HFFc6 (cell line): ENCODE measurements around the gene CCNF. TPM values are rescaled to one million over a fixed set of nuclear protein-coding genes. Genes with fewer than 3 reads are reported as not detected.
"Not testable (repeated sequence)": the region's sequence is repeated elsewhere in the genome, so short reads cannot be mapped to it uniquely, and the experiment has no call there.

ENCODE experiments used
- DNase-seq: peaks from one replicate; pipeline ENCODE4 v3.0.0-alpha.2; 2018
- H3K27ac Mint-ChIP-seq: 2 replicates; pipeline ENCODE4 v1.8.0; 2020; ENCODE audit warnings: mild to moderate bottlenecking, mixed read lengths
- H3K27me3 Mint-ChIP-seq: 2 replicates; pipeline ENCODE4 v1.8.0; 2021; ENCODE audit warnings: mild to moderate bottlenecking, moderate library complexity, mixed read lengths; ENCODE audit not compliant: insufficient read depth
- H3K36me3 Mint-ChIP-seq: 2 replicates; pipeline ENCODE4 v1.8.0; 2021; ENCODE audit warnings: low read depth, mixed read lengths
- H3K4me1 Mint-ChIP-seq: 2 replicates; pipeline ENCODE4 v1.8.0; 2020; ENCODE audit warnings: low read depth, mixed read lengths
- H3K4me3 Mint-ChIP-seq: 2 replicates; pipeline ENCODE4 v1.8.0; 2020; ENCODE audit warnings: mild to moderate bottlenecking, moderate library complexity, mixed read lengths
- H3K9me3 Mint-ChIP-seq: 2 replicates; pipeline ENCODE4 v1.8.0; 2020; ENCODE audit warnings: mild to moderate bottlenecking, mixed read lengths
- CTCF ChIP-seq: fragments of 200-600 bp; sonication (generic); IDR thresholded peaks from 2 replicates; pipeline ENCODE4 v1.5.0; 2021; ENCODE audit warnings: antibody characterized with exemption, mild to moderate bottlenecking
- total RNA-seq, 6 experiments: library from RNA; stranded (reverse); fragmentation: NEBNext Ultra II Directional; extraction: Animal tissue kit (Norgen Biotek cat#: 25700); gene quantifications; 2 replicates in 1 of 6; 3 replicates in 5 of 6; pipeline ENCODE4 v1.2.3, GENCODE V29; 2021

CCNF gene
- total RNA-seq, 6 experiments from 2014 or later: 10.9 to 22.3 (median 19.8) TPM

DNA sequence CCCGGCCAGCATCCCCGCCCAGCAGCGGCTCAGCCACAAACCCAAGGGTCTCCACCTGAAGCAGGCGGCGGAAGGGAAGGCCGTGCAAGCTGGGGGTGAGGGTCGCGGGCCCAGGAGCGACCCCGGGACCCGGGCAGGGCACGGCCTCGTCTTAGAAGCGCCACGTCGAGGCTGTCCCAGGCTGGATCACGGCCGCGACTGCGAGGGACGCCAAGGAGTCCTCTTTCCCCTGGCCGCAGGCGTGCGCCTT lies 538 bp upstream of the CCNF start:
- no peaks in the 10 kb centered on the region for H3K9me3 Mint-ChIP-seq
- H3K36me3 Mint-ChIP-seq: peaks cover 16% of the 10 kb centered on the region; the same call in 1 of the 2 replicates
- peaks cover 31% of the 10 kb centered on the region for H3K4me1 Mint-ChIP-seq
- H3K4me3 Mint-ChIP-seq: peak overlapping the region; percentile 90
- H3K27me3 Mint-ChIP-seq: peaks cover 1% of the 10 kb centered on the region
- no peak for DNase-seq
- peak overlapping the region; percentile 89 for H3K27ac Mint-ChIP-seq
- TF ChIP-seq CTCF: no peak; the same call in 1 of the 2 replicates

DNA sequence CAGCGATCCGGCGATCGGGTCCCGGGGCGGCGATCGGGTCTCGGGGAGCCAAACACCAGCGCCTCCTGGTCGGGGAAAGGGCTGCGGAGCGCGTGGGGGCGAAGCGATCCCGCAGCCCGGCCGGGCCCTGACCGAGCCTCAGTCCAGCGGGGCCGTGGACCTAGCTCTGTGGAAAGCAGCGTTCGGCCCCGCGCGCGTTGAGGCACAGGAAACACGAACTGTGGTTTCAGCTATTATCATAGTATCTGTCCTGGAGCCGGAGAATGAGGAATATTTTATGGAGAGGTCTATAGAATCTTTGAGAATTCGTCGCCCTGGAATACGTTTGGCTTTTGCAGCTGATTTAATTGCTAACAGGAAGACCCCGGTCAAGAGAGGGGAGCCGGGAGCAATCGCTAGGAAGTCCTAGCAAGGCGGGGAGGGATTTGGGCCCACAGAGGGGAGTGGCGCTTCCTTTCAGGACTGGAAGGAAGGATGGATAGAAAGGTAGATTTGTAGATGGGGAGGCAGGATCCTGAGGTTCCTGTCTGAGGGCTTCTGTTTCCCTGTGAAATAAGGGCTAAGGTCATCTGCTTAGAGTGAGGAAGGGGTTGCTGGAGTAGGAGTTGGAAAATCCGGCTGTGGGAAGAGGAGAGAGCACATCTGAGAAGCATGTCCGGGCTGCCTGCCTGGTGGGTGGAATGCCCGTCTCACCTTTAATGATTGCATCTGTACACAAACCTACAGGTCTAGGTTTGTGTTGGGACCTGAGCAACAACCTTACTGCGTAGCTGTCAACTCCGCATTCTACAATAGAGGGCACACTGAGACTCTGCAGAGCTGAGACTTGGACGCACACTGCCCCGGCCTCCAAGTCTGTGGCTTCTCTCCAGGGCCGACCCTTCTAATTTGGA lies 770 bp downstream of the CCNF start:
- no peak for DNase-seq
- peaks cover 31% of the 10 kb centered on the region for H3K4me1 Mint-ChIP-seq
- H3K27ac Mint-ChIP-seq: peak overlapping the region; percentile 53
- TF ChIP-seq CTCF: no peak
- peak overlapping the region; percentile 94 for H3K4me3 Mint-ChIP-seq
- H3K9me3 Mint-ChIP-seq: no peaks in the 10 kb centered on the region
- peaks cover under 1% of the 10 kb centered on the region; the same call in 1 of the 2 replicates for H3K27me3 Mint-ChIP-seq
- peaks cover 18% of the 10 kb centered on the region; the same call in 1 of the 2 replicates for H3K36me3 Mint-ChIP-seq

- DNase-seq: no peak
- peak; percentile 22; the same call in 1 of the 2 replicates for TF ChIP-seq CTCF
- no peaks in the 10 kb centered on the region for H3K27me3 Mint-ChIP-seq
- no peaks in the 10 kb centered on the region for H3K9me3 Mint-ChIP-seq
- peaks cover 28% of the 10 kb centered on the region for H3K4me1 Mint-ChIP-seq
- H3K4me3 Mint-ChIP-seq: no peak overlapping the region
- H3K36me3 Mint-ChIP-seq: peaks cover 22% of the 10 kb centered on the region; the same call in 1 of the 2 replicates
- no peak overlapping the region for H3K27ac Mint-ChIP-seq
Observed at GRCh38 chr16:2432286-2432685, 3.0 kb downstream of the CCNF start.

DNA sequence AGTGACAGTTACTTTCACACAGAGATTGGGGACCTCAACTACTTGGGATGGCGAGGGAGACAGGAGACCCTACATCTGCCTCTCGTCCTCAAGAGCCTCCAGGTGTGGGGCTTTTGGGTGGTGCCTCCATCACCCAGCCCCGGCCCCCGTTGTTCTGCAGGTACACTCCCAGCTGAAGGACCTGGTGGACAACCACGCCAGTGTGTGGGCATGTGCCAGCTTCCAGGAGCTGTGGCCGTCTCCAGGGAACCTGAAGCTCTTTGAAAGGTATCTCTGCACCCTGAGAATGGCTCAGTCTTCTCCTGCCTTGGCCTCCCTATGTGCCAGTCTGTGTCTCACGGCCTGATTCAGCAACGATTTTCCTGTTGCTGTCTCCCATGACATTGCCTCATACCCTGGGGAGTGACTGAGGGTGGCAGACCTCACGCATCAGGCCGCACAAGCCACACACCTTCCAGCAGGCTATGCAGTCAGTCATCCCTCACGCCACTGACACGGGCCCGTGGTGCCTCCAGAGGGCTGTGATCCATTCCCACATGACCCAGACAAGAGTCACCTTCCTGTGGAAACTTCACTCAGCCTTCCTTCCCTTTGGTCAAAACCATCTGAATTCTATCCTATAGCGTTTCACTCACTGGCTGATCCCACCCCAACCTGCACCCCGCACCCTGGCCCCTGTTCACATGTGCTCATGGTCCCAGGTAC lies 3.7 kb downstream of the CCNF start:
- Mint-ChIP-seq H3K27ac (0 out of 2 replicates have a peak overlapping the region, but pooled peaks have one; percentile 24), H3K27me3 (no peaks in the 10 kb centered on the region), H3K36me3 (peaks cover 22% of the 10 kb centered on the region; the same call in 1 of the 2 replicates), H3K4me3 (no peak overlapping the region), H3K9me3 (no peaks in the 10 kb centered on the region), H3K4me1 (peaks cover 21% of the 10 kb centered on the region)
- no peak for TF ChIP-seq CTCF
- no peak for DNase-seq

- not testable (repeated sequence) for H3K4me1 Mint-ChIP-seq, H3K4me3 Mint-ChIP-seq, H3K27me3 Mint-ChIP-seq, H3K9me3 Mint-ChIP-seq, DNase-seq, H3K27ac Mint-ChIP-seq
- peaks cover 30% of the 10 kb centered on the region for H3K36me3 Mint-ChIP-seq
Observed at GRCh38 chr16:2435236-2435635, 6.0 kb downstream of the CCNF start.

DNA sequence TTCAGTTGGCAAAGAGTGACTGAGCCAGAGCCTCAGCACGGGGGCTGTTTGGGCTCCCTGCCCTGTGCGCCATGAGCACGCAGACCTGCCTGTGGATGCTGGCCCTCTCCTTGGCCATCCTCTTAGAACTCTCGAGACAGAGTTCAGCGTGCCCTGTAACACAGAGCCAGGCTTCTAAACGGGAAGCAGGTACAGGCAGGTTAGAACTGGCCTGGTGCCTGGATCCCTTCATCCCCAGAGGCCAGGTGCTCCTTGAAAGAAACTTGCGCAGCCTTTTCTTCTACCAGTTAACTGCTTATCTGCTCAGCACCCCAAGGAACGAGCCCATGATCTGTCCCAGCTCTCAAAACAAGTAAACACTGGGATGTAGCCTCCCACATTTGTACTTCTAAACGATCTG lies 6.9 kb downstream of the CCNF start:
- no peaks in the 10 kb centered on the region for H3K27me3 Mint-ChIP-seq
- no peak overlapping the region for H3K4me3 Mint-ChIP-seq
- H3K27ac Mint-ChIP-seq: no peak overlapping the region
- TF ChIP-seq CTCF: no peak
- no peak for DNase-seq
- no peaks in the 10 kb centered on the region for H3K9me3 Mint-ChIP-seq
- peaks cover 1% of the 10 kb centered on the region for H3K4me1 Mint-ChIP-seq
- H3K36me3 Mint-ChIP-seq: peaks cover 26% of the 10 kb centered on the region
